ENCODE measurements around the gene GATAD2A. TPM values are rescaled to one million over a fixed set of nuclear protein-coding genes. Genes with fewer than 3 reads are reported as not detected.

GATAD2A gene
- total and polyA plus RNA-seq, 8 donors = 9.3 to 119 (median 20.2) TPM

DNA sequence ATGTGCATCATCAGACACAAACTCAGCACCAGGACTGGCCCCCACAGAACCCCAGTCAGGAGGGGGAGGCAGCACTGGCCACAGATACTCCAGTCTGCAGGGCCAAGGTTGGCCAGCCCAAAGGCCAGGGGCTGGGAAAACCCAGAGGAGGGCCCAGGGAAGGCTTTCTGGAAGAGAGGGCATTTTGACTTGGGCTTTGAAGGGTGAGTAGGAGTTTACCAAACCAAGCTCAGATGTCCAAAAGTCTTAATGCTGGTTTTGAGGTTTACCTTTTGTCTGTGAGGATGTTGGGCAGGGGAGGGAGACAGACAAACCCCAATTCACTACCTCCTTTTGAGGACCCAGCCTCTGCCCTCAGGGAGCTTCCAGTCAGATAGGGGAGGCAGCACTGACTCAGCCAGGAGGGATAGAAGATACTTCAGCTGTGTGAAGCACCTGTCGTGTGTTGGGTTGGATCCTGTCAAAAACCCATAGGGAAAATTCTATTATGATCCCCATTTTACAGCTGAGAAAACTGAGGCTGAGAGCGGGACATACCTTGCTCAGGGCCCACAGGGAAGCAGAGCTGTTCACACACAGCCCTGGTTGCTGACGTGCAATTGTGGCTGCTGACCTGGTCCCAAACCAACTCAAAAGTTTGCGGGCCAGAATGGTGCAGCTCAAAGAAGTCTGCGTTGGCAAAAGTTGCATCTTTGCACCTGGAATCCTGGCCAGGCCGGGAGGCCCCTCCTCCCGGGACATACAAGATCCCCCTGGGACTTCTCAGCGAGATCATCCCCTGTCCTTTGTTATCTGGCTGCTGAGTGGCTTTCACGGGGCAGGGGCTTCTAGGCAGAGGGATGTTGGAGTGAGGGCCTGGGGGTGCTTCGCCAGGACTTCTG, 145.7 kb downstream of the GATAD2A start:
- Histone ChIP-seq H3K4me1 (peaks cover 0 to 15% (median 5%) of the 10 kb centered on the region in 4 donors), H3K27ac (no peak overlapping the region), H3K4me3 (no peak overlapping the region), H3K27me3 (peaks cover 0 to 51% (median 13%) of the 10 kb centered on the region in 3 donors), H3K9me3 (no peaks in the 10 kb centered on the region), H3K36me3 (no peaks in the 10 kb centered on the region)
- WGBS, 5 donors = 75 to 85% (median 83%) methylated on average over 8 to 10 of the region's 10 CpGs
- intact Hi-C loops (cut with DNase I; ENCODE audit: low total_unique reads) = no loop called here
- DNase-seq = no peak
- TF ChIP-seq POLR2A (IDR thresholded peaks at IDR 0.05) (no peak), POLR2AphosphoS5 (IDR thresholded peaks at IDR 0.05) (no peak), EP300 (IDR thresholded peaks at IDR 0.05) (no peak)
- TF ChIP-seq, protein P1, sequence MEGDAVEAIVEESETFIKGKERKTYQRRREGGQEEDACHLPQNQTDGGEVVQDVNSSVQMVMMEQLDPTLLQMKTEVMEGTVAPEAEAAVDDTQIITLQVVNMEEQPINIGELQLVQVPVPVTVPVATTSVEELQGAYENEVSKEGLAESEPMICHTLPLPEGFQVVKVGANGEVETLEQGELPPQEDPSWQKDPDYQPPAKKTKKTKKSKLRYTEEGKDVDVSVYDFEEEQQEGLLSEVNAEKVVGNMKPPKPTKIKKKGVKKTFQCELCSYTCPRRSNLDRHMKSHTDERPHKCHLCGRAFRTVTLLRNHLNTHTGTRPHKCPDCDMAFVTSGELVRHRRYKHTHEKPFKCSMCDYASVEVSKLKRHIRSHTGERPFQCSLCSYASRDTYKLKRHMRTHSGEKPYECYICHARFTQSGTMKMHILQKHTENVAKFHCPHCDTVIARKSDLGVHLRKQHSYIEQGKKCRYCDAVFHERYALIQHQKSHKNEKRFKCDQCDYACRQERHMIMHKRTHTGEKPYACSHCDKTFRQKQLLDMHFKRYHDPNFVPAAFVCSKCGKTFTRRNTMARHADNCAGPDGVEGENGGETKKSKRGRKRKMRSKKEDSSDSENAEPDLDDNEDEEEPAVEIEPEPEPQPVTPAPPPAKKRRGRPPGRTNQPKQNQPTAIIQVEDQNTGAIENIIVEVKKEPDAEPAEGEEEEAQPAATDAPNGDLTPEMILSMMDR (IDR thresholded peaks at IDR 0.05) = no peak

GRCh38 chr19:19551853-19552192, 146.3 kb downstream of the GATAD2A start:
- WGBS, 5 donors = 74 to 83% (median 76%) methylated on average over 8 to 14 of the region's 14 CpGs
- no peaks in the 10 kb centered on the region for H3K9me3 ChIP-seq
- intact Hi-C loops (cut with DNase I; ENCODE audit: low total_unique reads) = no loop called here

DNA sequence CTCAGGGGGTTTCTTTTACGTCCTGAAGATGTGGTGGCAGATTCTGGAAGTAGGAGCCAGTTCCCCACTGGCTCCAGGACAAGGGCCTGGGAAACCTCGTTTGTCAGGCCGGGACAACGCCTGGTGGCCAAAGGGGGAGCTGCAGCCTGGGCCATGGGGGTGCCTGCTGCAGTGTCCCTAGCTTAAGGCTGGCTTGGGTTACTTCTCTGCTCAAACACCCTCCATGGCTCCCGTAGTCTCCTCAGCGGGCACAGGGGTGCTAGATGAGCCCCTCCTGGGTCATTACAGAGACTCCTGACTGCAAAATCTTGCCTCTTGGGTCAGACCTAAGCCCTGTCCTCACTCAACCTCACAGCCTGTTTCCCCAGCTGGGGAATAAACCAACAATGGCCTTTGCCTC, 147.3 kb downstream of the GATAD2A start:
- peak; percentile 52 to 62 for DNase-seq
- H3K27me3 ChIP-seq = peaks cover 0 to 36% (median 12%) of the 10 kb centered on the region in 3 donors
- no peaks in the 10 kb centered on the region for H3K9me3 ChIP-seq
- peaks cover 0 to 7% (median 0%) of the 10 kb centered on the region in 4 donors for H3K4me1 ChIP-seq
- WGBS, 5 donors = 39 to 52% (median 45%) methylated on average over 3 to 6 of the region's 6 CpGs
- H3K4me3 ChIP-seq = no peak overlapping the region
- no peak overlapping the region for H3K27ac ChIP-seq
- H3K36me3 ChIP-seq = no peaks in the 10 kb centered on the region
- TF ChIP-seq, protein P1 (IDR thresholded peaks at IDR 0.05) = peak in 5 of 7 experiments; percentile 9 to 72 (median 54)
- TF ChIP-seq POLR2A (IDR thresholded peaks at IDR 0.05) = no peak
- intact Hi-C loops (cut with DNase I; ENCODE audit: low total_unique reads) = no loop called here

More at GRCh38 chr19:19551853-19552192, 146.3 kb downstream of the GATAD2A start:
- H3K27me3 ChIP-seq = peaks cover 0 to 45% (median 13%) of the 10 kb centered on the region in 3 donors
- H3K36me3 ChIP-seq = no peaks in the 10 kb centered on the region
- TF ChIP-seq, protein P1 (IDR thresholded peaks at IDR 0.05) = no peak
- TF ChIP-seq EP300 (IDR thresholded peaks at IDR 0.05) = no peak
- no peak for TF ChIP-seq POLR2AphosphoS5 (IDR thresholded peaks at IDR 0.05)
- no peak for TF ChIP-seq POLR2A (IDR thresholded peaks at IDR 0.05)
- no peak overlapping the region for H3K4me3 ChIP-seq
- DNase-seq = peak in 1 of 2 donors; percentile 6
- peaks cover 0 to 9% (median 1%) of the 10 kb centered on the region in 4 donors for H3K4me1 ChIP-seq
- H3K27ac ChIP-seq = no peak overlapping the region

DNA sequence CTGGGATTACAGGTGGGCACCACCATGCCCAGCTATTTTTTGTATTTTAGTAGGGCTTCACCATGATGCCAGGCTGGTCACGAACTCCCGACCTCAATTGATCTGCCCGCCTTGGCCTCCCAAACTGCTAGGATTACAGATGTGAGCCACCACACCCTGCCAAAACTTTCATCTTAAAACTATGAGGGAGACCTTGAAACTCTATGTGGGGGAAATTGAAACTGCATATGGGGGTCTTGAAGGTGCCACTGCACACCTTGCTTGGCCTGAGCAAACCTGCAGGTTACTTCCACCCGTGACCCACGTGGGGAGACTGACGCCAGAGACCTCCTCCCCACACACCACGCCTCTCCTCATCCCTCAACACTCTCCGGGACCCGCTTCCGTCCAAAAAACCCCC, 148.2 kb downstream of the GATAD2A start:
- no peaks in the 10 kb centered on the region for H3K9me3 ChIP-seq
- H3K4me1 ChIP-seq = peaks cover 0 to 7% (median 0%) of the 10 kb centered on the region in 4 donors
- 85 to 92% (median 87%) methylated on average over 3 to 10 of the region's 10 CpGs for WGBS, 5 donors
- no peaks in the 10 kb centered on the region for H3K36me3 ChIP-seq
- TF ChIP-seq POLR2A (IDR thresholded peaks at IDR 0.05) (no peak), EP300 (IDR thresholded peaks at IDR 0.05) (no peak), POLR2AphosphoS5 (IDR thresholded peaks at IDR 0.05) (no peak)
- TF ChIP-seq, protein P1 (IDR thresholded peaks at IDR 0.05) = no peak
- H3K4me3 ChIP-seq = no peak overlapping the region
- peak in 1 of 2 donors; percentile 1 for DNase-seq
- peaks cover 0 to 27% (median 4%) of the 10 kb centered on the region in 3 donors for H3K27me3 ChIP-seq
- intact Hi-C loops (cut with DNase I; ENCODE audit: low total_unique reads) = no loop called here
- no peak overlapping the region for H3K27ac ChIP-seq

Data from stomach (tissue), 9 donors.